ENCODE results near the gene COL4A4.

- no peak for TF ChIP-seq CTCF (IDR thresholded peaks at IDR 0.05)
- TF ChIP-seq EP300 (IDR thresholded peaks at IDR 0.05) = no peak
- no peak for TF ChIP-seq POLR2AphosphoS5 (IDR thresholded peaks at IDR 0.05)
- no peak for TF ChIP-seq POLR2A (IDR thresholded peaks at IDR 0.05)
Measured at GRCh38 chr2:227127201-227127600, 36.8 kb downstream of the COL4A4 start.

All from upper lobe of left lung (tissue), 4 donors.